ENCODE results near the gene ZNF236.

DNA sequence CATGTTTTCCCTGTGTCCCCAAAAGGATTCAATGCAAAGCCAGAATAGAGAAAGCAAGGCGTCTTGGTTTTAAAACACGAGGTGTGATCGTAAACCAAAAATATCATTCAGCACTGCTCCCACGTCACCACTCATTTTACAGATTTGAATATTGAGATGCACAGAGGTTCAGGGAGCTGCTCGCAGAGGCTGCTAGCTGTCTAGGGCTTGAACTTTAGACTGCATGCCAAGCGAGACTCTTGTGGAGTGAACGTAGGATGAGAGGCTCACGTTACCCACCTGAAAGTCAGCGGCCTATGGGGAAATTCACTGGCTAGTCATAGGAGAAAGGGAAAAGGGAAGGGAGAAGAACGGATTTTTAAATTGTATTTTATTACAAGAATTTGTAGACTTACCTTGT, 180.1 kb downstream of the ZNF236 start:
- TF ChIP-seq CTCF (conservative IDR thresholded peaks at IDR 0.05) = no peak
- TF ChIP-seq ZFX (IDR thresholded peaks at IDR 0.05) = no peak
